GM19324 (cell line): ENCODE measurements around the gene G0S2.

Source experiments
- ATAC-seq: cut with Tn5 transposase; IDR thresholded peaks from one replicate; pipeline ENCODE4 v1.9.1; 2021; ENCODE audit warnings: mild to moderate bottlenecking, moderate library complexity; ENCODE audit not compliant: unreplicated experiment, low FRiP score

Gene G0S2

DNA sequence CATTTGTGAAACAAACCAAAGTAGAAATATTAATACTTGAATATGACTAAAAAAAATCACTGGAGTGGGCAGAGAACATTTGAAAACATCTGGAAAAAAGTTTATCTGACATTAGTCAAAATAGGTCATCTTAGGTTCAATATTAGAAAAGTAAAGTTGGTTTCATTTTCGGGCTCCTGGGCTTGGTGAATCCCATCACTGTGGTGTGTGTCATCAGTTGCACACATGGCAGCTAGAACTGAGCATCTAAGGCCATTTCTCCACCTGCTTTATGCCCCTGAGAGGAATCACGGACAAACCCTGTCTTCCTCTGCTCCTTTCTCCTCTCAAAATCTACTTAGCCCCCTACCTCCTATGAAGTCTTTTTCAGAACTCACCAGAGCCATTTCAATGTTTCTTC lies 34.9 kb downstream of the G0S2 start:
- ATAC-seq: no peak

DNA sequence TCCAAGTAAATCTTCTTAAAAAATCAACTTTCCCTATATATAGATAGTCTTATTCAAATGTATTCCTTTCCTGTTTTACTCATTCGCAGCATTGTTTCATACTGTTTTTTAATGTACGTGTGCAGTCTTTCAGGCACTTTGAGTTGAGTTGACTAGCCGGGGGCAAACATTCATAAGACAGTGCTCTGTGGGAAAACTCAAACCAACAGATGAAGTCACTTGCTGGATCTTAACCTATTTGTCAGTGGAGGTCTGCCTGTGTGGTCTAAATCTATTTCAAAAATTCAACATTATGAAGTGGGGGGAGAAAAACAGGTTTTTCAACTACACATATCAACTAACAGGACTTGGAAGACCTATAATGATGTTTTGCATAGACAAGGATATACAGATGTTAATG lies 35.6 kb downstream of the G0S2 start:
- ATAC-seq: no peak

DNA sequence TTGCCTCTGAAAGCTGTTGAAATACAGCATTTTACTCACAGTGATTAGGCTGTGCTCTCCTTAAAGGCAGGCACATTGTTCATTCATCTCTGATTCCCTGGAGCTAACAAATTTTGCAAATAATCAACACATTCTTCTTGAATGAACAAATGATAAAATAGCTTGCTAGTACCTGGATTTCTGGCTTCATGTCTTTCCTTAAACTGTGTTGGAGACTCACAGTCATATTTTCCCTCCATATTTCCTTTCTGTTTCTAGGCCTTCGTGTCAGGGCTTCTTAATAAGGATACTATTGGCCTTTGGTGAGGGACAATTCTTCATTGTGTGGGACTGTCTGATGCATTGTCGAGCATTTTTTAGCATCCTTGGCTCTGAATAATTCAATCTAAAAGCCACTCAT lies 39.1 kb downstream of the G0S2 start:
- ATAC-seq: no peak

DNA sequence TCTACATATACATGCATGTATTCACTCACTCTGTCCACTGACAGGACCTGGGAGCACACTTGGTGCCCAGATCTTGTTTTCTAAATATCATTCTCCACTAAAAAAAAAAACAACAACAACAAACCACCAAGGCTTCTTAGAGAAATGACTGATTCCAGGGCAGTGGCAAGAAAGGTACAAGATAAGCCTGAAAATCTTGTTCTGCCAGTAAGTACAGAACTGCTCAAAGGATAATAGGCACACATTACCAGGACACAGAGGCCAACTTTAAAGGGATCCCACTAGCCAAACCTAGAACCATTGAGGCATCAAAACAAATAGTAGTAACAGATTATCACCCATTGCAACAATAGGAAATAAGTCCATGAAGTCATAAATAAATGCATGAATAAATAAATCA lies 40.1 kb downstream of the G0S2 start:
- ATAC-seq: no peak

- no peak for ATAC-seq
Measured at GRCh38 chr1:209717818-209718217, 42.6 kb downstream of the G0S2 start.

- ATAC-seq: no peak
Measured at GRCh38 chr1:209720326-209720725, 45.1 kb downstream of the G0S2 start.

GRCh38 chr1:209720826-209721225 lies 45.6 kb downstream of the G0S2 start:
- ATAC-seq: no peak

GRCh38 chr1:209721323-209721722 lies 46.1 kb downstream of the G0S2 start:
- ATAC-seq: no peak

- no peak for ATAC-seq
Measured at GRCh38 chr1:209723265-209723664, 48.1 kb downstream of the G0S2 start.

DNA sequence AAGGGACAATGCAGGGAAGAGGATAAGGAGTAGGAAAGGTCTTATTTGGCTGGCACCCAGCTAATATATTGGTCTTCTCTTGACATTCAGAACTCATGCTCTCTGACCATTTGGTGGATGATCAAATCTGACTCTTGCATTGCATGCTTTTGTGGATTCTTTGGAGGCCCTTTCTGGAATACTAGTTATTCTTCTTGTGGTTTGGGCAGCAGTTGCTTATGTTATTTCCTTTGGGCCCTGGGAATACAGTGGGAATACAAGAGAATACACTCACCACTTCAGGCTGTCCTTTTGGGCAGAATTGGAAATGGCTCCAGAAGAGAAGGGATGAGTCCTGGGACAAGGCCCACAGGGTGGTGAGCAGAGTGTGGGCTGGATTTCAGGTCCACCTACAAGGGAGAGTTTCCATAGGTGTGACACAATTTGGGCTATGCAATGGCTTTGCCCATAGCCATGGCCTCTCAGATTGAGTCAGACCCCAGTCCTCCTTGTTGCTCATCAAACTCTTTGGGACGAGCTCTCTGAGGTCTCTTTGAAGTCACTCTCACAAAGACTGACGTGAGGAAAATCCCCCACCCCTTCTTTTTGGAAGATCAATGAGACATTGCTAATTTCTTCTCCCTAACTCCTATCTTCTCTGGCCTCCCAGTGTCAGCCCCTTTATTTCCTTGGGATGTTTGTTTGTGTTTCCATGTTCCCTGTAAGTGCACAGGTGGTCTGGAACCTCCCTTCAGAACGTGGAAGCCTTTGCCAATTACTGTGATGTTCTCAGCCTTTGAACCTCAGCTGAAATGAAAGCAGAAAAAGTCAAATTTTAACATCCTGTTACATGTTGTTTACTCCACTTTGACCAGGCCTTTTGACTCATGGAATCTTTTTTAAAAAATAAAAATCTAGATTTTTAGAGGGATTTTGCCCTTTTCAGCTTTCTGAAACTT lies 48.8 kb downstream of the G0S2 start:
- ATAC-seq: no peak
